KMS-11 (cell line): ENCODE results near the gene MRPL9.
"Not testable (repeated sequence)": the region's sequence is repeated elsewhere in the genome, so short reads cannot be mapped to it uniquely, and the experiment has no call there.

Experiments
- H2AFZ ChIP-seq: fragments of 200-600 bp; sonication (generic); 2 replicates; pipeline ENCODE4 v1.6.1; 2016; ENCODE audit warnings: antibody characterized with exemption, mixed run types, low read depth
- H3K27ac ChIP-seq: fragments of 200-600 bp; sonication (generic); 2 replicates; pipeline ENCODE4 v1.6.1; 2016; ENCODE audit warnings: mild to moderate bottlenecking, mixed run types
- H3K27me3 ChIP-seq: fragments of 200-600 bp; sonication (generic); 2 replicates; pipeline ENCODE4 v1.6.1; 2017; ENCODE audit warnings: mild to moderate bottlenecking, low read depth, mixed run types, moderate library complexity; ENCODE audit not compliant: insufficient read depth
- H3K36me3 ChIP-seq: fragments of 200-600 bp; sonication (generic); 2 replicates; pipeline ENCODE4 v1.6.1; 2017; ENCODE audit warnings: mild to moderate bottlenecking, mixed run types; ENCODE audit not compliant: insufficient read depth
- H3K4me1 ChIP-seq: fragments of 200-600 bp; sonication (generic); 2 replicates; pipeline ENCODE4 v1.6.1; 2016; ENCODE audit warnings: mild to moderate bottlenecking, low read depth, mixed run types; ENCODE audit not compliant: poor library complexity, severe bottlenecking
- H3K4me2 ChIP-seq: fragments of 200-600 bp; sonication (generic); 2 replicates; pipeline ENCODE4 v1.7.0; 2016; ENCODE audit warnings: mild to moderate bottlenecking, mixed run types
- H3K4me3 ChIP-seq: fragments of 200-600 bp; sonication (generic); IDR thresholded peaks from 2 replicates; pipeline ENCODE4 v1.6.1; 2017; ENCODE audit warnings: low read depth, low read length, mixed read lengths; ENCODE audit not compliant: insufficient read depth
- H3K79me2 ChIP-seq: fragments of 200-600 bp; sonication (generic); 2 replicates; pipeline ENCODE4 v1.6.1; 2016; ENCODE audit warnings: low read depth, mixed run types; ENCODE audit not compliant: insufficient read depth
- H3K9ac ChIP-seq: fragments of 200-600 bp; sonication (generic); 2 replicates; pipeline ENCODE4 v1.6.1; 2016; ENCODE audit warnings: mild to moderate bottlenecking, mixed run types
- H4K20me1 ChIP-seq: fragments of 200-600 bp; sonication (generic); 2 replicates; pipeline ENCODE4 v1.6.1; 2016; ENCODE audit warnings: mild to moderate bottlenecking, mixed run types; ENCODE audit not compliant: insufficient read depth
- TF ChIP-seq, protein P1 (sequence below): fragments of 200-600 bp; sonication (generic); conservative IDR thresholded peaks from 2 replicates; pipeline ENCODE4 v1.6.1; 2017; ENCODE audit warnings: low read depth, mild to moderate bottlenecking, antibody characterized with exemption, low read length, moderate library complexity, mixed read lengths

The MRPL9 gene

GRCh38 chr1:151741516-151741915 is 21.8 kb downstream of the MRPL9 start:
- Histone ChIP-seq H3K27ac (no peak overlapping the region), H3K4me2 (no peak overlapping the region), H3K36me3 (no peaks in the 10 kb centered on the region), H3K4me1 (no peaks in the 10 kb centered on the region), H3K27me3 (no peaks in the 10 kb centered on the region), H2AFZ (no peak overlapping the region), H4K20me1 (no peaks in the 10 kb centered on the region), H3K79me2 (no peaks in the 10 kb centered on the region), H3K9ac (no peak overlapping the region), H3K4me3 (no peak overlapping the region)
- TF ChIP-seq, protein P1, sequence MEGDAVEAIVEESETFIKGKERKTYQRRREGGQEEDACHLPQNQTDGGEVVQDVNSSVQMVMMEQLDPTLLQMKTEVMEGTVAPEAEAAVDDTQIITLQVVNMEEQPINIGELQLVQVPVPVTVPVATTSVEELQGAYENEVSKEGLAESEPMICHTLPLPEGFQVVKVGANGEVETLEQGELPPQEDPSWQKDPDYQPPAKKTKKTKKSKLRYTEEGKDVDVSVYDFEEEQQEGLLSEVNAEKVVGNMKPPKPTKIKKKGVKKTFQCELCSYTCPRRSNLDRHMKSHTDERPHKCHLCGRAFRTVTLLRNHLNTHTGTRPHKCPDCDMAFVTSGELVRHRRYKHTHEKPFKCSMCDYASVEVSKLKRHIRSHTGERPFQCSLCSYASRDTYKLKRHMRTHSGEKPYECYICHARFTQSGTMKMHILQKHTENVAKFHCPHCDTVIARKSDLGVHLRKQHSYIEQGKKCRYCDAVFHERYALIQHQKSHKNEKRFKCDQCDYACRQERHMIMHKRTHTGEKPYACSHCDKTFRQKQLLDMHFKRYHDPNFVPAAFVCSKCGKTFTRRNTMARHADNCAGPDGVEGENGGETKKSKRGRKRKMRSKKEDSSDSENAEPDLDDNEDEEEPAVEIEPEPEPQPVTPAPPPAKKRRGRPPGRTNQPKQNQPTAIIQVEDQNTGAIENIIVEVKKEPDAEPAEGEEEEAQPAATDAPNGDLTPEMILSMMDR = no peak

GRCh38 chr1:151739590-151740355 is 23.5 kb downstream of the MRPL9 start:
- no peak overlapping the region for H3K27ac ChIP-seq
- H3K79me2 ChIP-seq = no peaks in the 10 kb centered on the region
- no peaks in the 10 kb centered on the region for H4K20me1 ChIP-seq
- no peaks in the 10 kb centered on the region for H3K27me3 ChIP-seq
- H3K9ac ChIP-seq = no peak overlapping the region
- TF ChIP-seq, protein P1 = no peak
- H3K4me2 ChIP-seq = no peak overlapping the region
- H2AFZ ChIP-seq = no peak overlapping the region
- H3K4me1 ChIP-seq = no peaks in the 10 kb centered on the region
- no peaks in the 10 kb centered on the region for H3K36me3 ChIP-seq
- no peak overlapping the region for H3K4me3 ChIP-seq

DNA sequence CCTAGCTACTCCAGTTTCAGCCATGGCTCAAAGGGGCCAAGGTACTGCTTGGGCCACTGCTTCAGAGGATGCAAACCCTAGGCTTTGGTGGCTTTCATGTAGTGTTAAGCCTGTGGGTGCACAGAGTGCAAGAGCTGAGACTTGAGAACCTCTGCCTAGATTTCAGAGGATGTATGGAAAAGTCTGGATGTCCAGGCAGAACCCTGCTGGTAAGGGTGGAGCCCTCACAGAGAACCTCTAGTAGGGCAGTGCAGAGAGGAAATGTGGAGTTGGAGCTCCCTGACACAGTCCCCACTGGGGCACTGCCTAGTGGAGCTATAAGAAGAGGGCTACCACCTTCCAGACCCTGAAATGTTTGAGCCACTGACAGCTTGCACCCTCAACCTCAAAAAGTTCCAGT is 25.8 kb downstream of the MRPL9 start:
- no peak overlapping the region for H2AFZ ChIP-seq
- no peak overlapping the region for H3K9ac ChIP-seq
- no peak overlapping the region for H3K4me2 ChIP-seq
- TF ChIP-seq, protein P1 = no peak
- no peak overlapping the region for H3K27ac ChIP-seq
- no peaks in the 10 kb centered on the region for H4K20me1 ChIP-seq
- H3K4me1 ChIP-seq = no peaks in the 10 kb centered on the region
- H3K4me3 ChIP-seq = no peak overlapping the region
- H3K27me3 ChIP-seq = no peaks in the 10 kb centered on the region
- H3K36me3 ChIP-seq = no peaks in the 10 kb centered on the region
- H3K79me2 ChIP-seq = no peaks in the 10 kb centered on the region

DNA sequence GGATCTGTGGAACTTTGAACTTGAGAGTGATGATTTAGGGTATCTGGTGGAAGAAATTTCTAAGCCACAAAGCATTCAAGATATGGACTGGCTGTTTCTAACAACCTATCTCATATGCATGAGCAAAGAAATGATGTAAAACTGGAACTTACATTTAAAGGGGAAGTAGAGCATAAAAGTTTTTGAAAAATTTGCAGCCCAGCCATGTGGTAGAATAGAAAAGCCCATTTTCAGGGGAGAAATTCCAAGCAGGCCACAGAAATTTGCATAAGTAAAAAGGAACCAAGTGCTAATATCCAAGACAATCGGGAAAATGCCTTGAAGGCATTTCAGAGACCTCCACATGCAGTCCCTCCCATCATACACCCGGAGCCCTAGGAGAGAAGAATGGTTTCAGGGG is 26.3 kb downstream of the MRPL9 start:
- Histone ChIP-seq H3K27ac (no peak overlapping the region), H3K79me2 (no peaks in the 10 kb centered on the region), H3K9ac (no peak overlapping the region), H3K27me3 (no peaks in the 10 kb centered on the region), H4K20me1 (no peaks in the 10 kb centered on the region), H3K4me2 (no peak overlapping the region), H3K4me3 (no peak overlapping the region), H3K4me1 (no peaks in the 10 kb centered on the region), H3K36me3 (no peaks in the 10 kb centered on the region), H2AFZ (no peak overlapping the region)
- TF ChIP-seq, protein P1 = no peak

- H4K20me1 ChIP-seq, H3K4me1 ChIP-seq, H3K4me3 ChIP-seq, H3K79me2 ChIP-seq, H3K36me3 ChIP-seq, H3K4me2 ChIP-seq, H3K9ac ChIP-seq, H3K27me3 ChIP-seq, H3K27ac ChIP-seq, H2AFZ ChIP-seq: not testable (repeated sequence)
These were observed 29.3 kb downstream of the MRPL9 start for GRCh38 chr1:151733995-151734394.
